HCT116 (cell line): Measurements from ENCODE around the gene FAM43A. TPM values are rescaled to one million over a fixed set of nuclear protein-coding genes. Genes with fewer than 3 reads are reported as not detected.

Source experiments
- ATAC-seq: fragments of 200-7000 bp; cut with Tn5 transposase; 2 replicates; pipeline ENCODE4 v1.9.1; 2020; ENCODE audit warnings: mild to moderate bottlenecking, moderate library complexity
- BruUV-seq: library from RNA; stranded (reverse); fragments of 400-500 nt; replicated peaks from 2 replicates; lab custom pipeline; 2021; lab: Mats Ljungman, UMichigan
- CTCF ChIA-PET: fragments of 300-600 bp; sonication (Branson Sonifier 250); formaldehyde crosslinking; loops from one replicate; lab custom pipeline; 2021; ENCODE audit warnings: antibody characterized with exemption; lab: Charles Lee
- POLR2A ChIA-PET: fragments of 300-600, 350-600 bp; sonication (Branson Sonifier 250); formaldehyde crosslinking; loops from one replicate; lab custom pipeline; 2021; ENCODE audit warnings: antibody characterized with exemption; lab: Charles Lee
- RAD21 ChIA-PET, 2 experiments: fragments of 300-600 bp; sonication (Branson Sonifier 250); formaldehyde crosslinking; loops; one replicate each; lab custom pipeline; 2023; ENCODE audit warnings: low total read pairs in 2 of 2; ENCODE audit not compliant: uncharacterized antibody in 2 of 2, unreplicated experiment in 2 of 2, low non-redundant PET in 1 of 2; lab: Charles Lee
- DNase-seq: peaks from one replicate; pipeline ENCODE4 v3.0.0-alpha.2; 2010; ENCODE audit warnings: low read depth, low spot score
- H2AFZ ChIP-seq: fragments of 200-600 bp; shearing (Covaris generic), sonication (generic); 2 replicates; pipeline ENCODE4 v1.6.1; 2017; ENCODE audit warnings: low read depth, mixed run types, mixed read lengths, antibody characterized with exemption, low read length; ENCODE audit not compliant: poor library complexity, severe bottlenecking
- H3K27ac ChIP-seq: 2 replicates; pipeline ENCODE4 v1.5.1; 2012; ENCODE audit warnings: low read depth, low read length
- H3K27me3 ChIP-seq: fragments of 200-600 bp; sonication (generic); 2 replicates; pipeline ENCODE4 v1.6.1; 2016; ENCODE audit warnings: mixed run types, low read length, mixed read lengths; ENCODE audit not compliant: insufficient read depth
- H3K36me3 ChIP-seq, 2 experiments: fragments of 200-500 bp in 1 of 2; fragments of 200-600 bp in 1 of 2; sonication (Bioruptor generic) in 1 of 2; sonication (generic) in 1 of 2; 2 replicates each; pipeline versions ENCODE4 v1.5.1 to v1.6.1; 2014 to 2016; ENCODE audit warnings: low read length in 2 of 2, inconsistent platforms in 1 of 2, mixed read lengths in 1 of 2, mixed run types in 1 of 2; ENCODE audit not compliant: insufficient read depth in 2 of 2, control insufficient read depth in 1 of 2
- H3K4me1 ChIP-seq, 2 experiments: fragments of 200-600 bp in 1 of 2; sonication (generic) in 1 of 2; 2 replicates each; pipeline versions ENCODE4 v1.5.1 to v1.6.1; 2012 to 2017; ENCODE audit warnings: low read length in 2 of 2, inconsistent platforms in 1 of 2, mild to moderate bottlenecking in 1 of 2, mixed read lengths in 1 of 2, mixed run types in 1 of 2, moderate library complexity in 1 of 2; ENCODE audit not compliant: insufficient read depth in 2 of 2, control insufficient read depth in 1 of 2
- H3K4me2 ChIP-seq: fragments of 200-600 bp; sonication (generic); 2 replicates; pipeline ENCODE4 v1.6.1; 2017; ENCODE audit warnings: mixed run types, low read length, mixed read lengths
- H3K4me3 ChIP-seq, 2 experiments: fragments of 200-600 bp in 1 of 2; sonication (generic) in 1 of 2; replicated peaks in 1 of 2; 2 replicates each; pipeline ENCODE4 v1.5.1; 2011 to 2016; ENCODE audit warnings: low read length in 2 of 2, control low read depth in 1 of 2, low read depth in 1 of 2, mild to moderate bottlenecking in 1 of 2, mixed read lengths in 1 of 2, mixed run types in 1 of 2
- H3K79me2 ChIP-seq: fragments of 200-600 bp; sonication (generic); 2 replicates; pipeline ENCODE4 v1.6.1; 2017; ENCODE audit warnings: mild to moderate bottlenecking, mixed run types, low read length, moderate library complexity, mixed read lengths; ENCODE audit not compliant: insufficient read depth
- H3K9ac ChIP-seq: fragments of 200-600 bp; sonication (generic); 2 replicates; pipeline ENCODE4 v1.6.1; 2016; ENCODE audit warnings: low read length, mixed read lengths
- H3K9me2 ChIP-seq: fragments of 200-600 bp; sonication (generic), shearing (Covaris generic); 2 replicates; pipeline ENCODE4 v1.6.1; 2017; ENCODE audit warnings: mixed run types, mild to moderate bottlenecking, moderate library complexity; ENCODE audit not compliant: insufficient read depth
- H3K9me3 ChIP-seq, 2 experiments: fragments of 200-500 bp in 1 of 2; fragments of 200-600 bp in 1 of 2; sonication (Bioruptor generic) in 1 of 2; sonication (generic) in 1 of 2; 2 replicates each; pipeline ENCODE4 v1.6.1; 2014 to 2017; ENCODE audit warnings: low read length in 2 of 2, mixed read lengths in 2 of 2, inconsistent platforms in 1 of 2, low read depth in 1 of 2, mild to moderate bottlenecking in 1 of 2, mixed run types in 1 of 2, moderate library complexity in 1 of 2; ENCODE audit not compliant: control insufficient read depth in 1 of 2, insufficient read depth in 1 of 2
- H4K20me1 ChIP-seq: fragments of 200-600 bp; sonication (generic), shearing (Covaris generic); 2 replicates; pipeline ENCODE4 v1.6.1; 2017; ENCODE audit warnings: mixed run types, mild to moderate bottlenecking, moderate library complexity; ENCODE audit not compliant: insufficient read depth
- CBX3 ChIP-seq: IDR thresholded peaks from 2 replicates; pipeline ENCODE4 v1.6.1; 2012; ENCODE audit warnings: low read depth
- CEBPB ChIP-seq: IDR thresholded peaks from 2 replicates; pipeline ENCODE4 v1.6.1; 2012; ENCODE audit warnings: low read depth
- EGR1 ChIP-seq: IDR thresholded peaks from 2 replicates; pipeline ENCODE4 v1.6.1; 2012; ENCODE audit warnings: low read depth
- ELF1 ChIP-seq: IDR thresholded peaks from 2 replicates; pipeline ENCODE4 v1.6.1; 2012; ENCODE audit warnings: low read depth, borderline replicate concordance
- EZH2 ChIP-seq: fragments of 200-600 bp; sonication (generic); IDR thresholded peaks from 2 replicates; pipeline ENCODE4 v1.6.1; 2017; ENCODE audit warnings: antibody characterized with exemption, mixed run types
- EZH2phosphoT487 ChIP-seq: fragments of 200-600 bp; IDR thresholded peaks from 2 replicates; pipeline ENCODE4 v1.6.1; 2018; ENCODE audit warnings: antibody characterized with exemption, borderline replicate concordance
- FOSL1 ChIP-seq: IDR thresholded peaks from 2 replicates; pipeline ENCODE4 v1.6.1; 2012; ENCODE audit warnings: low read depth
- JUND ChIP-seq: IDR thresholded peaks from 2 replicates; pipeline ENCODE4 v1.6.1; 2012
- POLR2A ChIP-seq: IDR thresholded peaks from 2 replicates; pipeline ENCODE4 v1.7.0; 2011; ENCODE audit warnings: borderline replicate concordance; ENCODE audit not compliant: insufficient read depth, insufficient read length; ENCODE audit errors: extremely low read depth
- POLR2AphosphoS5 ChIP-seq: IDR thresholded peaks from 2 replicates; pipeline ENCODE4 v1.6.1; 2011; ENCODE audit warnings: mild to moderate bottlenecking, low read depth, low read length, moderate library complexity
- RAD21 ChIP-seq: IDR thresholded peaks from 2 replicates; pipeline ENCODE4 v1.6.1; 2012; ENCODE audit warnings: low read depth, mild to moderate bottlenecking
- SIN3A ChIP-seq: IDR thresholded peaks from 2 replicates; pipeline ENCODE4 v1.6.1; 2012; ENCODE audit warnings: low read depth
- SP1 ChIP-seq: IDR thresholded peaks from 2 replicates; pipeline ENCODE4 v1.6.1; 2012; ENCODE audit warnings: low read depth
- SRF ChIP-seq: IDR thresholded peaks from 2 replicates; pipeline ENCODE4 v1.6.1; 2012; ENCODE audit warnings: low read depth
- TCF7L2 ChIP-seq: IDR thresholded peaks from 2 replicates; pipeline ENCODE4 v1.7.0; 2011; ENCODE audit warnings: borderline replicate concordance, inconsistent platforms; ENCODE audit not compliant: insufficient read depth, insufficient read length; ENCODE audit errors: extremely low read depth
- ZFX ChIP-seq: fragments of 450-650 bp; IDR thresholded peaks from 2 replicates; pipeline ENCODE4 v1.6.1; 2017
- ZNF274 ChIP-seq: fragments of 200-500 bp; sonication (Bioruptor generic); IDR thresholded peaks from 2 replicates; pipeline ENCODE4 v1.6.1; 2014; ENCODE audit warnings: mild to moderate bottlenecking, low read depth, low read length, inconsistent platforms
- intact Hi-C: fragments of 100-400 bp; cut with micrococcal nuclease; formaldehyde crosslinking; loops from 2 replicates; pipeline ENCODE4 v1.10.0; 2022
- total RNA-seq: library from RNA; stranded (reverse); gene quantifications from one replicate; pipeline ENCODE4 v1.2.1, GENCODE V29; 2021; ENCODE audit not compliant: unreplicated experiment
- TF ChIP-seq, protein P1 (sequence below): IDR thresholded peaks from 2 replicates; pipeline ENCODE4 v1.6.1; 2011; ENCODE audit warnings: mild to moderate bottlenecking, low read length, moderate library complexity; ENCODE audit not compliant: insufficient replicate concordance; ENCODE audit errors: extremely low read depth
- TF ChIP-seq, protein P2 (sequence below): IDR thresholded peaks from 2 replicates; pipeline ENCODE4 v1.6.1; 2012

Gene FAM43A
- total RNA-seq, 1 experiment from 2014 or later = 6.8 TPM

- intact Hi-C loops = no loop called here
- H3K27ac ChIP-seq = no peak overlapping the region
- H3K4me2 ChIP-seq = peak overlapping the region; percentile 18; the same call in 1 of the 2 replicates
- H3K4me1 ChIP-seq = peaks cover 10 to 35% of the 10 kb centered on the region in 2 experiments; a peak in 3 of 4 replicates
- no TSS peak for BruUV-seq
- no peak overlapping the region for H2AFZ ChIP-seq
- H4K20me1 ChIP-seq = no peaks in the 10 kb centered on the region
- H3K79me2 ChIP-seq = no peaks in the 10 kb centered on the region
- no peaks in the 10 kb centered on the region for H3K9me2 ChIP-seq
- no peak for TF ChIP-seq CBX3
- peak; percentile 26; the same call in 1 of the 2 replicates for TF ChIP-seq EGR1
- TF ChIP-seq RAD21 = no peak
- TF ChIP-seq SRF = no peak
- TF ChIP-seq ZFX = no peak
- no peak for TF ChIP-seq CEBPB
- H3K9me3 ChIP-seq = no peaks in the 10 kb centered on the region
- ATAC-seq (no peak), DNase-seq (no peak)
- ChIA-PET POLR2A (no interaction called here), CTCF (no interaction called here), RAD21 (no interaction called here)
- no peaks in the 10 kb centered on the region for H3K36me3 ChIP-seq
- no peak overlapping the region for H3K9ac ChIP-seq
- no peaks in the 10 kb centered on the region for H3K27me3 ChIP-seq
- no peak overlapping the region for H3K4me3 ChIP-seq
Observed at GRCh38 chr3:194689493-194689944, 3.8 kb downstream of the FAM43A start.

DNA sequence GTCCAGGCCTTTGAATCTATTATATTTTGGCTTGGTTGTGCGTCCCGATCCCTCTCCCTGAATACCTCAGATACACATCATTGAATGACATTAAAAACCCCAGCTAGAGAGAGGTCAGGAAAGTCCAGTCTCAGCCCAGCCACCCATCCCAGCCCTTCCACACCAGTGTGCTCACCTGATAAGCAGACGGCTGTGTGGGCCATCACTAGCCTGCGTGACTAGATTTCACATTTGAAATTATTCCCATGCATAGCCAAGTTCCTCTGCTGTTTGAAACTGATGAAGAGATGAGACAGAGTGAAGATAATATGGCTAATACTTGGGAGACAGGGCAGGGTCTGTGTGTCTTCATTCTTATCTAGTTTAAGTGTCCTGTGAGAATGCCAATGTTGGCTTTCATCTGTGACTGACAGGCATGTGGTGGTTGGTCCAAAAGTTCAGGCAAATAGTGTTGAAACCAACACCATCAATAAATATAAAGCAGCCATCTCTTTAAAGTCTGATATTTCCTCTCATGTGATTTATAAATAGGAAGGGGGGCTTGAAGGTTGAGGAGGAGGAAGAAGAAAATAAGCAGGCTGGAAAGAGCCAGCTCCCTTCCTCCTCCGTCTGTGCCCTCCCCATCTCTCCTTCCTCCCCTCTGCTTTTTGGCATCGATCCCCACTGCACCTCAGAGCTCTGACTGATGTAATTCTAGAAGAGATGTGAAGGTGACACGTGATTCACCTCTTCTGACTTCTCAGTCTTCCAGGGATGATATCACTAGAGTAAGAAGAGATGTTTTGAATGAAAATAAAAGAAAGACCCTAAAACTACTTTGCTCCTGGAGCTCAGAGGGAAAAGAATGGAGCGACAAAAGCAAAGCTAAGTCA lies 5.1 kb downstream of the FAM43A start:
- Histone ChIP-seq H3K4me3 (no peak overlapping the region), H3K9me2 (no peaks in the 10 kb centered on the region), H3K27ac (no peak overlapping the region), H3K27me3 (no peaks in the 10 kb centered on the region), H3K4me1 (peaks cover 8 to 27% of the 10 kb centered on the region in 2 experiments; a peak in 3 of 4 replicates), H3K4me2 (no peak overlapping the region), H4K20me1 (no peaks in the 10 kb centered on the region), H3K9me3 (no peaks in the 10 kb centered on the region), H2AFZ (no peak overlapping the region), H3K79me2 (no peaks in the 10 kb centered on the region), H3K9ac (no peak overlapping the region), H3K36me3 (no peaks in the 10 kb centered on the region)
- BruUV-seq = no TSS peak
- intact Hi-C loops = no loop called here
- RAD21 ChIA-PET = no interaction called here
- no peak for ATAC-seq
- no peak for DNase-seq
- CTCF ChIA-PET = no interaction called here
- POLR2A ChIA-PET = interaction anchor here (0.9 kb wide), 2 partner anchors 8 to 411 kb away, joined by 3 read pairs; no protein-coding TSS in a partner anchor
- TF ChIP-seq ZFX (no peak), SP1 (no peak), POLR2AphosphoS5 (no peak), TCF7L2 (no peak), EGR1 (no peak), ZNF274 (no peak), EZH2phosphoT487 (no peak), ELF1 (no peak), SIN3A (no peak), CBX3 (no peak), EZH2 (no peak), CEBPB (0 out of 2 replicates have a peak, but pooled peaks have one; percentile 18), FOSL1 (no peak), JUND (no peak), POLR2A (no peak)
- TF ChIP-seq, protein P1, sequence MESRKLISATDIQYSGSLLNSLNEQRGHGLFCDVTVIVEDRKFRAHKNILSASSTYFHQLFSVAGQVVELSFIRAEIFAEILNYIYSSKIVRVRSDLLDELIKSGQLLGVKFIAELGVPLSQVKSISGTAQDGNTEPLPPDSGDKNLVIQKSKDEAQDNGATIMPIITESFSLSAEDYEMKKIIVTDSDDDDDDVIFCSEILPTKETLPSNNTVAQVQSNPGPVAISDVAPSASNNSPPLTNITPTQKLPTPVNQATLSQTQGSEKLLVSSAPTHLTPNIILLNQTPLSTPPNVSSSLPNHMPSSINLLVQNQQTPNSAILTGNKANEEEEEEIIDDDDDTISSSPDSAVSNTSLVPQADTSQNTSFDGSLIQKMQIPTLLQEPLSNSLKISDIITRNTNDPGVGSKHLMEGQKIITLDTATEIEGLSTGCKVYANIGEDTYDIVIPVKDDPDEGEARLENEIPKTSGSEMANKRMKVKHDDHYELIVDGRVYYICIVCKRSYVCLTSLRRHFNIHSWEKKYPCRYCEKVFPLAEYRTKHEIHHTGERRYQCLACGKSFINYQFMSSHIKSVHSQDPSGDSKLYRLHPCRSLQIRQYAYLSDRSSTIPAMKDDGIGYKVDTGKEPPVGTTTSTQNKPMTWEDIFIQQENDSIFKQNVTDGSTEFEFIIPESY = no peak
- TF ChIP-seq, protein P2, sequence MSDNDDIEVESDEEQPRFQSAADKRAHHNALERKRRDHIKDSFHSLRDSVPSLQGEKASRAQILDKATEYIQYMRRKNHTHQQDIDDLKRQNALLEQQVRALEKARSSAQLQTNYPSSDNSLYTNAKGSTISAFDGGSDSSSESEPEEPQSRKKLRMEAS = 0 out of 2 replicates have a peak, but pooled peaks have one; percentile 40
